Right atrium auricular region (tissue), 2 donors: Measurements from ENCODE around the gene PTP4A1. TPM values are rescaled to one million over a fixed set of nuclear protein-coding genes. Genes with fewer than 3 reads are reported as not detected.

Experiments
- DNase-seq: peaks from one replicate; pipeline ENCODE4 v3.0.0-alpha.2; 2019; ENCODE audit warnings: low spot score
- H3K27ac ChIP-seq, 2 donors: fragments of 200-600 bp; sonication (generic); 1 replicate in 1 of 2; 2 replicates in 1 of 2; pipeline ENCODE4 v1.5.1; 2016 to 2019
- H3K27me3 ChIP-seq, 2 donors: fragments of 200-600 bp; sonication (generic); one replicate each; pipeline versions ENCODE4 v1.5.1 to v1.6.0; 2017 to 2019
- H3K36me3 ChIP-seq: fragments of 200-600 bp; sonication (generic); one replicate; pipeline ENCODE4 v1.5.1; 2016
- H3K4me1 ChIP-seq, 2 donors: fragments of 200-600 bp; sonication (generic); one replicate each; pipeline versions ENCODE4 v1.5.1 to v1.6.0; 2017 to 2019
- H3K4me3 ChIP-seq, 2 donors: fragments of 200-600 bp; sonication (generic); 1 replicate in 1 of 2; 2 replicates in 1 of 2; pipeline ENCODE4 v1.5.1; 2017 to 2019; ENCODE audit warnings: mild to moderate bottlenecking in 1 of 2, moderate library complexity in 1 of 2
- H3K9me3 ChIP-seq, 2 donors: fragments of 200-600 bp; sonication (generic); one replicate each; pipeline ENCODE4 v1.5.1; 2019
- total RNA-seq, 2 donors: library from RNA; depleted of rRNA; stranded (reverse); fragments of >200 nt; gene quantifications; one replicate each; pipeline ENCODE4 v1.1.0, GENCODE V29; 2016
- TF ChIP-seq, protein P1 (sequence below), 2 donors: fragments of 200-600 bp; sonication (generic); IDR thresholded peaks; one replicate each; pipeline ENCODE4 v1.5.1; 2019; ENCODE audit warnings: antibody characterized with exemption in 2 of 2

Gene PTP4A1
- total RNA-seq, 2 donors from 2014 or later: 17.1 to 17.9 TPM

DNA sequence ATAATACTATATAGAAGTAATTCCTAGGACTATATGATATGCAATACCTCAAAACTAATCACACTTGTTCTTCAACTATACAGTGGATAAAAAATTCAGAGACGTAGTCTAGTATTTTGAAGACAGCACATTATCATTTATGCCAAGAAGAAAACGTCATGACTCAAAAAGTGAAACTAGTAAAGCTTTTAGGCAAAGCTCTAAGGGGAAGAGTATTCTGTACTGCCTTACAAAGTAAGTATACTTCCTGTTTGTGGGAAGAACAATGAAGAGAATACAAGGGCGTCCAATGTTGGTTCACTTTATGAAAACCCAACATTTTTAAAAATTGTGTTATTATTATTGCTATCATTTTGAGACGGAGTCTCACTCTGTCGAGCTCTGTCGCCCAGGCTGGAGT, 27.9 kb downstream of the PTP4A1 start:
- Histone ChIP-seq H3K4me3 (no peak overlapping the region), H3K36me3 (no peaks in the 10 kb centered on the region), H3K9me3 (no peaks in the 10 kb centered on the region), H3K27ac (no peak overlapping the region), H3K4me1 (peaks cover 0 to 5% of the 10 kb centered on the region in 2 donors), H3K27me3 (no peaks in the 10 kb centered on the region)
- no peak for DNase-seq
- TF ChIP-seq, protein P1, sequence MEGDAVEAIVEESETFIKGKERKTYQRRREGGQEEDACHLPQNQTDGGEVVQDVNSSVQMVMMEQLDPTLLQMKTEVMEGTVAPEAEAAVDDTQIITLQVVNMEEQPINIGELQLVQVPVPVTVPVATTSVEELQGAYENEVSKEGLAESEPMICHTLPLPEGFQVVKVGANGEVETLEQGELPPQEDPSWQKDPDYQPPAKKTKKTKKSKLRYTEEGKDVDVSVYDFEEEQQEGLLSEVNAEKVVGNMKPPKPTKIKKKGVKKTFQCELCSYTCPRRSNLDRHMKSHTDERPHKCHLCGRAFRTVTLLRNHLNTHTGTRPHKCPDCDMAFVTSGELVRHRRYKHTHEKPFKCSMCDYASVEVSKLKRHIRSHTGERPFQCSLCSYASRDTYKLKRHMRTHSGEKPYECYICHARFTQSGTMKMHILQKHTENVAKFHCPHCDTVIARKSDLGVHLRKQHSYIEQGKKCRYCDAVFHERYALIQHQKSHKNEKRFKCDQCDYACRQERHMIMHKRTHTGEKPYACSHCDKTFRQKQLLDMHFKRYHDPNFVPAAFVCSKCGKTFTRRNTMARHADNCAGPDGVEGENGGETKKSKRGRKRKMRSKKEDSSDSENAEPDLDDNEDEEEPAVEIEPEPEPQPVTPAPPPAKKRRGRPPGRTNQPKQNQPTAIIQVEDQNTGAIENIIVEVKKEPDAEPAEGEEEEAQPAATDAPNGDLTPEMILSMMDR (IDR thresholded peaks at IDR 0.05): no peak

DNA sequence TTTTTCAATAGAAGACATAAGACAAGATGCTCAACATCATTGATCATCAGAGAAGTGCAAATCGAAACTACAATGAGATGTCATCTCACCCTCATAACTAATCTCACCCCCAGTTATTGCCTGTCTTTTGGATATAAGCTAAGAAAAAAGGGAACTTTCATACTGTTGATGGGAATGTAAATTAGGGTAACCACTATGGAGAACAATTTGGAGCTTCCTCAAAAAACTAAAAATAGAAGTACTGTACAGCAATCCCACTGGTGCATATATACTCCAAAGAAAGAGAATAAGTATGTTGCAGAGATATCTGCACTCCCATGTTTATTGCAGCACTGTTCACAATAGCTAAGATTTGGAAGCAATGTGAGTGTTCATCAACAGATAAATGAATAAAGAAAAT, 37.0 kb downstream of the PTP4A1 start:
- no peaks in the 10 kb centered on the region for H3K4me1 ChIP-seq
- TF ChIP-seq, protein P1 (IDR thresholded peaks at IDR 0.05): no peak
- H3K4me3 ChIP-seq: no peak overlapping the region
- H3K27me3 ChIP-seq: no peaks in the 10 kb centered on the region
- H3K36me3 ChIP-seq: no peaks in the 10 kb centered on the region
- no peak overlapping the region for H3K27ac ChIP-seq
- DNase-seq: no peak
- H3K9me3 ChIP-seq: no peaks in the 10 kb centered on the region

DNA sequence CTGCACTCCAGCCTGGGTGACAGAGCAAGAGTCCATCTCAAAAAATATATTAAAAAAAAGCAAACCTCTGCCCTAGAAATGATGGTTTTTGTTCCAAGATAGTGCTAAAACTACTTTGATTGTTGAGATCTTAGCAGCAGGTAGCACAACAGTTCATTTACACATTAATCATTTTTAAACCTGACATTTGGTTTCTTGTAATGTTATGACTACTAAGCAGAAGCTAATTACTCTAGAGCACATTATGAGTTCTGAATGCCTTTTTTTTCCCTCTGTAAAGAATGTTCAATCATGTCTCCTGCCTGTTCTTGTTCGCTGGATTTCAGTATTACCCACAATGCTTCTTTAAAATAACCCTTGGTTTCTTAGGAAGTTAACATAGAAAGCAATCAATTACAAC, 38.7 kb downstream of the PTP4A1 start:
- Histone ChIP-seq H3K4me1 (no peaks in the 10 kb centered on the region), H3K36me3 (no peaks in the 10 kb centered on the region), H3K4me3 (no peak overlapping the region), H3K27me3 (no peaks in the 10 kb centered on the region), H3K27ac (no peak overlapping the region), H3K9me3 (no peaks in the 10 kb centered on the region)
- TF ChIP-seq, protein P1 (IDR thresholded peaks at IDR 0.05): no peak
- DNase-seq: no peak

DNA sequence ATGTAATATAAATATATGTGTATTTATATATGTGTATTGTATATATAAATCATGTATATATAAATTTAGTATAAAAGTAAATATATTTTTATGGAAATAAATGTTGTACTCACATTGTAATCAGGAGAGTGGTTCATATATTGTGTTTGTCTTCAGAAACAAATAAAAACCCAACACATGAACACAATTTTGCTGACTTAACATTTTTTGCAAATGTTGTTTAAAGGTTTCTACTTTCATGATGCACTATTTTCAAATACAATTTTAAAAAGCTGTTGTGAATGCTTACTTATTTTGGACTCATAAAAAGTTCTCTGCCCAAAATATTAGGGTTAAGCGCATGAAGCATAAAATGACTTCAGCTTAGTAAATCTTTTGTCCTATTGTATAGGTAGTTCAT, 39.3 kb downstream of the PTP4A1 start:
- Histone ChIP-seq H3K4me1 (no peaks in the 10 kb centered on the region), H3K27ac (no peak overlapping the region), H3K36me3 (no peaks in the 10 kb centered on the region), H3K9me3 (no peaks in the 10 kb centered on the region), H3K4me3 (no peak overlapping the region), H3K27me3 (no peaks in the 10 kb centered on the region)
- TF ChIP-seq, protein P1 (IDR thresholded peaks at IDR 0.05): no peak
- DNase-seq: no peak

DNA sequence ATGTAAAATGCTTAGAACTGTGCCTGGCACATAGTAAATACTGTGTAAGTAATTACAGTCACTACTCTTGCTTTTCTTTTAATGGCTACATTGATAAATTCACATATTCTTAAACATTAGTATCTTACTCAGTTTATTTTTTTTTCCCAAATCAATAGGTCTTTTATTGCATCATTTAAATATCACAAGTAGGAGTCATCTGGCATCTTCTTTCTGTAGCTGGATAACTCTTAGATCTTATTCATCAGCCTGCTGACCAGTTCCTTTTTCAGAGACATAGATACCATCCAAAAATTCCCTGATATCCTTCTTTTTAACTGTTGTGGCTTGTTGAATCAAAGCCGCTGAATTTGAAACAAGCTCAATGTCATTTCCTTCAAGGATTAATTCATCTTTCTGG, 43.3 kb downstream of the PTP4A1 start:
- no peaks in the 10 kb centered on the region for H3K4me1 ChIP-seq
- H3K4me3 ChIP-seq: no peak overlapping the region
- no peaks in the 10 kb centered on the region for H3K36me3 ChIP-seq
- H3K9me3 ChIP-seq: no peaks in the 10 kb centered on the region
- TF ChIP-seq, protein P1 (IDR thresholded peaks at IDR 0.05): no peak
- H3K27me3 ChIP-seq: no peaks in the 10 kb centered on the region
- no peak for DNase-seq
- H3K27ac ChIP-seq: no peak overlapping the region

Other genes with a start within 250 kb of the PTP4A1 start
- 10 to 100 TPM; 32.0 to 34.6 TPM for gene PHF3, start 63.3 kb downstream of the PTP4A1 start, total RNA-seq